GM18870 (cell line): ENCODE measurements around the gene CRIP3.

ENCODE experiments used
- ATAC-seq: cut with Tn5 transposase; IDR thresholded peaks from one replicate; pipeline ENCODE4 v1.9.1; 2021; ENCODE audit warnings: moderate library complexity; ENCODE audit not compliant: unreplicated experiment

Gene CRIP3

GRCh38 chr6:43258180-43258579 lies 50.4 kb downstream of the CRIP3 start:
- ATAC-seq = no peak

GRCh38 chr6:43257367-43258145 lies 51.1 kb downstream of the CRIP3 start:
- ATAC-seq = no peak

- no peak for ATAC-seq
These were observed 51.8 kb downstream of the CRIP3 start for GRCh38 chr6:43256670-43257366.
